Osteocyte (in vitro differentiated cells): ENCODE measurements around the gene SRGAP3. TPM values are rescaled to one million over a fixed set of nuclear protein-coding genes. Genes with fewer than 3 reads are reported as not detected.
A peak's percentile ranks its signal among the peaks of the same experiment; 100 is the strongest.

Experiments used
- DNase-seq: peaks from one replicate; pipeline ENCODE4 v3.0.0; 2021; ENCODE audit warnings: mixed read lengths; ENCODE audit not compliant: unreplicated experiment; ENCODE audit errors: extremely low spot score
- H3K27ac Mint-ChIP-seq: one replicate; pipeline ENCODE4 v1.8.0; 2021; ENCODE audit warnings: mild to moderate bottlenecking, mixed read lengths; ENCODE audit not compliant: unreplicated experiment
- H3K27me3 Mint-ChIP-seq: one replicate; pipeline ENCODE4 v1.8.0; 2021; ENCODE audit warnings: mixed read lengths; ENCODE audit not compliant: unreplicated experiment
- H3K36me3 Mint-ChIP-seq: one replicate; pipeline ENCODE4 v1.8.0; 2021; ENCODE audit warnings: mixed read lengths; ENCODE audit not compliant: unreplicated experiment
- H3K4me1 Mint-ChIP-seq: one replicate; pipeline ENCODE4 v1.8.0; 2021; ENCODE audit warnings: mixed read lengths; ENCODE audit not compliant: unreplicated experiment
- H3K4me3 Mint-ChIP-seq: one replicate; pipeline ENCODE4 v1.8.0; 2021; ENCODE audit warnings: mild to moderate bottlenecking, moderate library complexity, mixed read lengths; ENCODE audit not compliant: unreplicated experiment
- H3K9me3 Mint-ChIP-seq: one replicate; pipeline ENCODE4 v1.8.0; 2021; ENCODE audit warnings: mixed read lengths; ENCODE audit not compliant: unreplicated experiment
- total RNA-seq: library from RNA; stranded (reverse); gene quantifications from 2 replicates; pipeline ENCODE4 v1.2.1, GENCODE V29; 2021
- TF ChIP-seq, protein P1 (sequence below): fragments of 200-600 bp; sonication (generic); IDR thresholded peaks from 2 replicates; pipeline ENCODE4 v1.5.0; 2021; ENCODE audit warnings: antibody characterized with exemption, mild to moderate bottlenecking, moderate library complexity

Gene SRGAP3
- total RNA-seq, 1 donor from 2014 or later = 2.6 TPM

DNA sequence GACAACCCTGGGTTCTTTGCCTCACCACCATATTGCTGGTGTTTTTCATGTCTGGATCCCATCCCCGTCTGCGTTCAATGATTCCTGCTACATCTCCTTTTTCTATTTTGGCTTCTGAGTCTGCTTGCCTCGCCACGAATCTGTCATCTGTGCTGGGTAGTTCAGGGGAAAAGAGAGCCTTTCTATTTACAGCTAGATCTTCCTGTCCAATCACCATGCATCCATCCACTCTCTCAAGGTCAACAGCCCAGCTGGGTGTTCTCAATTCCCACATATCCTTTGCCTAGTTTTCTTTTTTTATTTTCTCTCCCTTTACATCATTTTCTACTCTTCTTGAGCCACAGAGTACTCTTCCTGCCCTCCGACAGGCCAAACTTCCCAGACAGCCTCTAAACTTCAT, 181.4 kb downstream of the SRGAP3 start:
- no peak for DNase-seq
- Mint-ChIP-seq H3K4me1 (peaks cover 6% of the 10 kb centered on the region), H3K27ac (no peak overlapping the region)

DNA sequence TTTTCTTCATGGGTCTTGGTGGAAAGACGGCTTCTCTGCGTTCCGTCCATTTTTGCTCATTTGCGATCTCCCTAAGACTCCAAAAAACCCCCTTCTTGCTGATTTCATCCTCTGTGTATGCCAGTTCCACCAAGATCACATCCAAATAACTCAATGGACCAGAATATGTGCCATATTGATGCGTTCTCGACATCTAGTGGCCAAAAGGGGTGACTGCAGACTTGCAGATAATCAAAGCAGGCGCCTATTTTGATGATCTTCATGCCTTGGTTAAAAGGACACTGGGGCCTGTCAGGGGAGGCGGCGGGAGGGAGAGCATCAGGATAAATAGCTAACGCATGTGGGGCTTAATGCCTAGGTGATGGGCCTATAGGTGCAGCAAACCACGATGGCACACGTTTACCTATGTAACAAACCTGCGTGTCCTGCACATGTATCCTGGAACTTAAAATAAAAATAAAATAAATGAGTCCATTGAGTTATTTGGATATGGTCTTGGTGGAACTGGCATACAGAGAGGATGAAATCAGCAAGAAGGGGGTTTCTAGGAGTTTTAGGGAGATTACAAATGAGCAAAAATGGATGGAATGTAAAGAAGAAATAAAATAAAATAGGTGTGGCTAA, 182.0 kb downstream of the SRGAP3 start:
- TF ChIP-seq, protein P1, sequence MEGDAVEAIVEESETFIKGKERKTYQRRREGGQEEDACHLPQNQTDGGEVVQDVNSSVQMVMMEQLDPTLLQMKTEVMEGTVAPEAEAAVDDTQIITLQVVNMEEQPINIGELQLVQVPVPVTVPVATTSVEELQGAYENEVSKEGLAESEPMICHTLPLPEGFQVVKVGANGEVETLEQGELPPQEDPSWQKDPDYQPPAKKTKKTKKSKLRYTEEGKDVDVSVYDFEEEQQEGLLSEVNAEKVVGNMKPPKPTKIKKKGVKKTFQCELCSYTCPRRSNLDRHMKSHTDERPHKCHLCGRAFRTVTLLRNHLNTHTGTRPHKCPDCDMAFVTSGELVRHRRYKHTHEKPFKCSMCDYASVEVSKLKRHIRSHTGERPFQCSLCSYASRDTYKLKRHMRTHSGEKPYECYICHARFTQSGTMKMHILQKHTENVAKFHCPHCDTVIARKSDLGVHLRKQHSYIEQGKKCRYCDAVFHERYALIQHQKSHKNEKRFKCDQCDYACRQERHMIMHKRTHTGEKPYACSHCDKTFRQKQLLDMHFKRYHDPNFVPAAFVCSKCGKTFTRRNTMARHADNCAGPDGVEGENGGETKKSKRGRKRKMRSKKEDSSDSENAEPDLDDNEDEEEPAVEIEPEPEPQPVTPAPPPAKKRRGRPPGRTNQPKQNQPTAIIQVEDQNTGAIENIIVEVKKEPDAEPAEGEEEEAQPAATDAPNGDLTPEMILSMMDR = peak; percentile 92
- H3K4me3 Mint-ChIP-seq = no peak overlapping the region
- H3K27ac Mint-ChIP-seq = no peak overlapping the region
- H3K27me3 Mint-ChIP-seq = peaks cover 6% of the 10 kb centered on the region
- no peaks in the 10 kb centered on the region for H3K36me3 Mint-ChIP-seq
- peaks cover 5% of the 10 kb centered on the region for H3K9me3 Mint-ChIP-seq
- no peak for DNase-seq
- peaks cover 6% of the 10 kb centered on the region for H3K4me1 Mint-ChIP-seq

More for the DNA sequence above, 181.4 kb downstream of the SRGAP3 start:
- H3K27me3 Mint-ChIP-seq = peaks cover 6% of the 10 kb centered on the region
- no peak overlapping the region for H3K4me3 Mint-ChIP-seq
- no peaks in the 10 kb centered on the region for H3K9me3 Mint-ChIP-seq
- TF ChIP-seq, protein P1 = no peak
- H3K36me3 Mint-ChIP-seq = no peaks in the 10 kb centered on the region

DNA sequence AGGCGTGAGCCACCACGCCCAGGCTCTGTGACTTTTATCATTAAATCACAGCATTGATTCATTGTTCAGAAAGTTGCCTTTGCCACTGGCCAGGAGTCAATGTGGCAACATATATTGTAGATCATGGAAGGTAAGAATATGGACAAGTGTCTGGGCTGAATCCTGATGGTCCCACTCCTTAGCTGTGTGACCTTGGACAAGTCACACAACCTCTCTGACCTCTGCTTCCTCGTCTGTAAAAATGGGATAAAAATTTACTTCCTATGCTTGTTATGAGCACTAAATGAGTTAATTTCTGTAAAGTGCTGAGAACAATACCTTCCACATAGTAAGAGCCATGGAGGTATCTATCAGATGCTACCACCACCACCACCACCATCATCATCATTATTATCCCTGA, 182.7 kb downstream of the SRGAP3 start:
- no peak for DNase-seq
- H3K4me1 Mint-ChIP-seq = peaks cover 6% of the 10 kb centered on the region
- H3K9me3 Mint-ChIP-seq = peaks cover 7% of the 10 kb centered on the region
- H3K36me3 Mint-ChIP-seq = no peaks in the 10 kb centered on the region
- H3K27ac Mint-ChIP-seq = no peak overlapping the region
- H3K4me3 Mint-ChIP-seq = no peak overlapping the region
- TF ChIP-seq, protein P1 = no peak
- H3K27me3 Mint-ChIP-seq = peaks cover 6% of the 10 kb centered on the region

DNA sequence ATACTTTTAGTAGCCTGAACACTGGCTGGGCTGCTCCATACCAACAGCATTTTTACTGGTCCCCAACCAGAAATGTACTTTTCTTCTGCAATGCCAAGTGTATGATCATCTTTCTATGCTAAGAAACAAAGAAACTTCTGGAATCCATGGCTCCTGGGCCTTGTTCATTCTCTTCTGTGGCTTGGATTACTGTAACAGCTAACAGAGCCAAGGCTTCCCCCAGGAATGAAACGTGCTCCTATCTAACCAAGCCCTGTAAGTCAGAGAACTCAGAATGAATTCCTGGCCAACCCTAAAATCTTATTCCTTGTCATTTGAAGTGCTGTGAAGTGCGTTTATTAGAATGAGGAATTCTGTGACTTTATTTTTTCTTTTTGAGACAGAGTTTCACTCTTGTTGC, 183.3 kb downstream of the SRGAP3 start:
- no peaks in the 10 kb centered on the region for H3K36me3 Mint-ChIP-seq
- H3K27ac Mint-ChIP-seq = no peak overlapping the region
- TF ChIP-seq, protein P1 = no peak
- H3K4me3 Mint-ChIP-seq = no peak overlapping the region
- DNase-seq = no peak
- H3K9me3 Mint-ChIP-seq = peaks cover 7% of the 10 kb centered on the region
- peaks cover 4% of the 10 kb centered on the region for H3K27me3 Mint-ChIP-seq
- H3K4me1 Mint-ChIP-seq = peaks cover 6% of the 10 kb centered on the region

DNA sequence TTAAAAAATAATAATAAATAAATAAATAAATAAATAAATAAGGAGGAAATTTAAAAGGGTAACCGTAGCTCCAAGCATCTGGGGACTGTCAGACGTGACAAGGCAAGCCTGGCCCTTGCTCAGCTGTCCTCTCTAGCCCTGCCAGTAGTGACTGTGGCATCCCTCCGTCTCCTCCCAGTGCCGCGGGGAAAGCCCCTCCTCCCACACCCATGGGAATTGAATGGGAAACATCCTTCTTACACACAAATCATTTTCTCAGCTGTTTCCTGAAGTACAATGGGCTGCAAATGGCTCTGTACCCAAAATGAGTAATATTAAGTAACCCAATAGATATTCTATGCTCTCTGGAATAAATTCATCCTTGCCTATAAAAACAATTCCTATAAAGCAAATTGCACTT, 184.6 kb downstream of the SRGAP3 start:
- Mint-ChIP-seq H3K4me3 (no peak overlapping the region), H3K27me3 (peaks cover 3% of the 10 kb centered on the region), H3K36me3 (no peaks in the 10 kb centered on the region), H3K9me3 (peaks cover 7% of the 10 kb centered on the region), H3K27ac (no peak overlapping the region), H3K4me1 (peaks cover 6% of the 10 kb centered on the region)
- TF ChIP-seq, protein P1 = no peak
- no peak for DNase-seq
